ENCODE measurements around the gene TTC23. TPM values are rescaled to one million over a fixed set of nuclear protein-coding genes. Genes with fewer than 3 reads are reported as not detected.

TTC23 gene
- polyA plus RNA-seq, 2 donors = 7.2 to 8.4 TPM

- Histone ChIP-seq H3K4me3 (ENCODE audit: low read depth in 1 of 2, low read length in 2 of 2) (no peak overlapping the region), H3K27ac (ENCODE audit: low read depth in 2 of 2, low read length in 1 of 2) (no peak overlapping the region), H3K27me3 (ENCODE audit: control insufficient read depth in 1 of 2, insufficient read depth in 2 of 2, low read length in 2 of 2) (no peaks in the 10 kb centered on the region), H3K4me1 (ENCODE audit: control insufficient read depth in 2 of 2, insufficient read depth in 2 of 2, low read length in 1 of 2) (no peaks in the 10 kb centered on the region), H3K36me3 (ENCODE audit: control insufficient read depth in 2 of 2, insufficient read depth in 2 of 2, low read length in 1 of 2) (no peaks in the 10 kb centered on the region), H3K9me3 (ENCODE audit: control insufficient read depth in 2 of 2, insufficient read depth in 1 of 2, low read depth in 1 of 2, low read length in 1 of 2) (no peaks in the 10 kb centered on the region)
- WGBS, 2 donors = 92 to 95% methylated on average over 9 of the region's 9 CpGs
Measured at GRCh38 chr15:99275525-99276128, 26.2 kb upstream of the TTC23 start.

- Histone ChIP-seq H3K36me3 (ENCODE audit: control insufficient read depth in 2 of 2, insufficient read depth in 2 of 2, low read length in 1 of 2) (no peaks in the 10 kb centered on the region), H3K27ac (ENCODE audit: low read depth in 2 of 2, low read length in 1 of 2) (no peak overlapping the region), H3K4me1 (ENCODE audit: control insufficient read depth in 2 of 2, insufficient read depth in 2 of 2, low read length in 1 of 2) (no peaks in the 10 kb centered on the region), H3K9me3 (ENCODE audit: control insufficient read depth in 2 of 2, insufficient read depth in 1 of 2, low read depth in 1 of 2, low read length in 1 of 2) (no peaks in the 10 kb centered on the region), H3K4me3 (ENCODE audit: low read depth in 1 of 2, low read length in 2 of 2) (no peak overlapping the region), H3K27me3 (ENCODE audit: control insufficient read depth in 1 of 2, insufficient read depth in 2 of 2, low read length in 2 of 2) (no peaks in the 10 kb centered on the region)
- WGBS, 2 donors = 94 to 98% methylated on average over 2 of the region's 2 CpGs
Measured at GRCh38 chr15:99275061-99275460, 25.7 kb upstream of the TTC23 start.

- H3K9me3 ChIP-seq (ENCODE audit: control insufficient read depth in 2 of 2, insufficient read depth in 1 of 2, low read depth in 1 of 2, low read length in 1 of 2) = no peaks in the 10 kb centered on the region
- H3K4me3 ChIP-seq (ENCODE audit: low read depth in 1 of 2, low read length in 2 of 2) = no peak overlapping the region
- H3K27me3 ChIP-seq (ENCODE audit: control insufficient read depth in 1 of 2, insufficient read depth in 2 of 2, low read length in 2 of 2) = no peaks in the 10 kb centered on the region
- 71 to 74% methylated on average over 3 of the region's 3 CpGs for WGBS, 2 donors
- no peaks in the 10 kb centered on the region for H3K4me1 ChIP-seq (ENCODE audit: control insufficient read depth in 2 of 2, insufficient read depth in 2 of 2, low read length in 1 of 2)
- no peaks in the 10 kb centered on the region for H3K36me3 ChIP-seq (ENCODE audit: control insufficient read depth in 2 of 2, insufficient read depth in 2 of 2, low read length in 1 of 2)
- H3K27ac ChIP-seq (ENCODE audit: low read depth in 2 of 2, low read length in 1 of 2) = no peak overlapping the region
Measured at GRCh38 chr15:99273801-99274200, 24.4 kb upstream of the TTC23 start.

- H3K4me3 ChIP-seq (ENCODE audit: low read depth in 1 of 2, low read length in 2 of 2) = no peak overlapping the region
- no peaks in the 10 kb centered on the region for H3K36me3 ChIP-seq (ENCODE audit: control insufficient read depth in 2 of 2, insufficient read depth in 2 of 2, low read length in 1 of 2)
- 62 to 72% methylated on average over 5 of the region's 5 CpGs for WGBS, 2 donors
- no peaks in the 10 kb centered on the region for H3K9me3 ChIP-seq (ENCODE audit: control insufficient read depth in 2 of 2, insufficient read depth in 1 of 2, low read depth in 1 of 2, low read length in 1 of 2)
- H3K27me3 ChIP-seq (ENCODE audit: control insufficient read depth in 1 of 2, insufficient read depth in 2 of 2, low read length in 2 of 2) = no peaks in the 10 kb centered on the region
- H3K4me1 ChIP-seq (ENCODE audit: control insufficient read depth in 2 of 2, insufficient read depth in 2 of 2, low read length in 1 of 2) = no peaks in the 10 kb centered on the region
- no peak overlapping the region for H3K27ac ChIP-seq (ENCODE audit: low read depth in 2 of 2, low read length in 1 of 2)
Measured at GRCh38 chr15:99268431-99268830, 19.1 kb upstream of the TTC23 start.

GRCh38 chr15:99267957-99268356, 18.6 kb upstream of the TTC23 start:
- no peaks in the 10 kb centered on the region for H3K4me1 ChIP-seq (ENCODE audit: control insufficient read depth in 2 of 2, insufficient read depth in 2 of 2, low read length in 1 of 2)
- 67 to 95% methylated on average over 3 of the region's 3 CpGs for WGBS, 2 donors
- no peaks in the 10 kb centered on the region for H3K36me3 ChIP-seq (ENCODE audit: control insufficient read depth in 2 of 2, insufficient read depth in 2 of 2, low read length in 1 of 2)
- H3K9me3 ChIP-seq (ENCODE audit: control insufficient read depth in 2 of 2, insufficient read depth in 1 of 2, low read depth in 1 of 2, low read length in 1 of 2) = no peaks in the 10 kb centered on the region
- H3K27ac ChIP-seq (ENCODE audit: low read depth in 2 of 2, low read length in 1 of 2) = no peak overlapping the region
- no peak overlapping the region for H3K4me3 ChIP-seq (ENCODE audit: low read depth in 1 of 2, low read length in 2 of 2)
- H3K27me3 ChIP-seq (ENCODE audit: control insufficient read depth in 1 of 2, insufficient read depth in 2 of 2, low read length in 2 of 2) = no peaks in the 10 kb centered on the region

GRCh38 chr15:99265541-99266070, 16.2 kb upstream of the TTC23 start:
- WGBS, 2 donors = 88 to 91% methylated on average over 3 of the region's 3 CpGs
- no peaks in the 10 kb centered on the region for H3K36me3 ChIP-seq (ENCODE audit: control insufficient read depth in 2 of 2, insufficient read depth in 2 of 2, low read length in 1 of 2)
- no peaks in the 10 kb centered on the region for H3K4me1 ChIP-seq (ENCODE audit: control insufficient read depth in 2 of 2, insufficient read depth in 2 of 2, low read length in 1 of 2)
- no peaks in the 10 kb centered on the region for H3K27me3 ChIP-seq (ENCODE audit: control insufficient read depth in 1 of 2, insufficient read depth in 2 of 2, low read length in 2 of 2)
- no peak overlapping the region for H3K27ac ChIP-seq (ENCODE audit: low read depth in 2 of 2, low read length in 1 of 2)
- no peak overlapping the region for H3K4me3 ChIP-seq (ENCODE audit: low read depth in 1 of 2, low read length in 2 of 2)
- no peaks in the 10 kb centered on the region for H3K9me3 ChIP-seq (ENCODE audit: control insufficient read depth in 2 of 2, insufficient read depth in 1 of 2, low read depth in 1 of 2, low read length in 1 of 2)

- Histone ChIP-seq H3K36me3 (ENCODE audit: control insufficient read depth in 2 of 2, insufficient read depth in 2 of 2, low read length in 1 of 2) (no peaks in the 10 kb centered on the region), H3K4me3 (ENCODE audit: low read depth in 1 of 2, low read length in 2 of 2) (no peak overlapping the region), H3K27me3 (ENCODE audit: control insufficient read depth in 1 of 2, insufficient read depth in 2 of 2, low read length in 2 of 2) (no peaks in the 10 kb centered on the region), H3K9me3 (ENCODE audit: control insufficient read depth in 2 of 2, insufficient read depth in 1 of 2, low read depth in 1 of 2, low read length in 1 of 2) (no peaks in the 10 kb centered on the region), H3K27ac (ENCODE audit: low read depth in 2 of 2, low read length in 1 of 2) (no peak overlapping the region), H3K4me1 (ENCODE audit: control insufficient read depth in 2 of 2, insufficient read depth in 2 of 2, low read length in 1 of 2) (no peaks in the 10 kb centered on the region)
- 74 to 77% methylated on average over 5 of the region's 5 CpGs for WGBS, 2 donors
Measured at GRCh38 chr15:99264125-99264524, 14.7 kb upstream of the TTC23 start.

- Histone ChIP-seq H3K27ac (ENCODE audit: low read depth in 2 of 2, low read length in 1 of 2) (no peak overlapping the region), H3K9me3 (ENCODE audit: control insufficient read depth in 2 of 2, insufficient read depth in 1 of 2, low read depth in 1 of 2, low read length in 1 of 2) (no peaks in the 10 kb centered on the region), H3K36me3 (ENCODE audit: control insufficient read depth in 2 of 2, insufficient read depth in 2 of 2, low read length in 1 of 2) (no peaks in the 10 kb centered on the region), H3K4me1 (ENCODE audit: control insufficient read depth in 2 of 2, insufficient read depth in 2 of 2, low read length in 1 of 2) (no peaks in the 10 kb centered on the region), H3K27me3 (ENCODE audit: control insufficient read depth in 1 of 2, insufficient read depth in 2 of 2, low read length in 2 of 2) (no peaks in the 10 kb centered on the region), H3K4me3 (ENCODE audit: low read depth in 1 of 2, low read length in 2 of 2) (no peak overlapping the region)
- WGBS, 2 donors = 88 to 95% methylated on average over 12 of the region's 12 CpGs
Measured at GRCh38 chr15:99257107-99257750, 7.8 kb upstream of the TTC23 start.

GRCh38 chr15:99253381-99254090, 4.2 kb upstream of the TTC23 start:
- no peaks in the 10 kb centered on the region for H3K36me3 ChIP-seq (ENCODE audit: control insufficient read depth in 2 of 2, insufficient read depth in 2 of 2, low read length in 1 of 2)
- 90 to 93% methylated on average over 6 of the region's 6 CpGs for WGBS, 2 donors
- H3K27ac ChIP-seq (ENCODE audit: low read depth in 2 of 2, low read length in 1 of 2) = no peak overlapping the region

More at GRCh38 chr15:99253381-99254090, 4.2 kb upstream of the TTC23 start:
- Histone ChIP-seq H3K9me3 (ENCODE audit: control insufficient read depth in 2 of 2, insufficient read depth in 1 of 2, low read depth in 1 of 2, low read length in 1 of 2) (no peaks in the 10 kb centered on the region), H3K4me1 (ENCODE audit: control insufficient read depth in 2 of 2, insufficient read depth in 2 of 2, low read length in 1 of 2) (no peaks in the 10 kb centered on the region), H3K4me3 (ENCODE audit: low read depth in 1 of 2, low read length in 2 of 2) (no peak overlapping the region), H3K27me3 (ENCODE audit: control insufficient read depth in 1 of 2, insufficient read depth in 2 of 2, low read length in 2 of 2) (no peaks in the 10 kb centered on the region)
